Ovary (tissue), 3 donors: ENCODE results near the gene EPB41L4B.

Experiments used
- CTCF ChIP-seq, 3 donors: fragments of 450-650 bp in 2 of 3; fragments of 200-600 bp in 1 of 3; IDR thresholded peaks; one replicate each; pipeline versions ENCODE4 v1.5.1 to v1.8.0; 2016 to 2022; ENCODE audit warnings: antibody characterized with exemption in 3 of 3, mild to moderate bottlenecking in 1 of 3
- EP300 ChIP-seq: sonication (generic); formaldehyde crosslinking; IDR thresholded peaks from one replicate; pipeline ENCODE4 v1.6.1; 2017; ENCODE audit warnings: antibody characterized with exemption
- donor health status: DM: no; HTN: no; CAD: no.

- no peak for TF ChIP-seq CTCF (IDR thresholded peaks at IDR 0.05)
- TF ChIP-seq EP300: no peak
Measured at GRCh38 chr9:109313351-109313750, 7.5 kb downstream of the EPB41L4B start.
